Sigmoid colon (tissue), 4 donors: ENCODE measurements around the gene KCNH1.

Source experiments
- POLR2A ChIP-seq, 2 donors: fragments of 450-650 bp; IDR thresholded peaks; one replicate each; pipeline ENCODE4 v1.6.1; 2016; ENCODE audit warnings: antibody characterized with exemption in 2 of 2, mild to moderate bottlenecking in 2 of 2, moderate library complexity in 2 of 2
- POLR2AphosphoS5 ChIP-seq, 4 donors: sonication (generic); formaldehyde crosslinking; IDR thresholded peaks; one replicate each; pipeline ENCODE4 v1.6.1; 2017; ENCODE audit warnings: antibody characterized with exemption in 4 of 4
- TF ChIP-seq, protein P1 (sequence below), 4 experiments: fragments of 450-650 bp in 3 of 4; fragments of 200-600 bp in 1 of 4; IDR thresholded peaks; one replicate each; pipeline ENCODE4 v1.5.1; 2016 to 2019; ENCODE audit warnings: antibody characterized with exemption in 4 of 4, mild to moderate bottlenecking in 3 of 4, moderate library complexity in 2 of 4

DNA sequence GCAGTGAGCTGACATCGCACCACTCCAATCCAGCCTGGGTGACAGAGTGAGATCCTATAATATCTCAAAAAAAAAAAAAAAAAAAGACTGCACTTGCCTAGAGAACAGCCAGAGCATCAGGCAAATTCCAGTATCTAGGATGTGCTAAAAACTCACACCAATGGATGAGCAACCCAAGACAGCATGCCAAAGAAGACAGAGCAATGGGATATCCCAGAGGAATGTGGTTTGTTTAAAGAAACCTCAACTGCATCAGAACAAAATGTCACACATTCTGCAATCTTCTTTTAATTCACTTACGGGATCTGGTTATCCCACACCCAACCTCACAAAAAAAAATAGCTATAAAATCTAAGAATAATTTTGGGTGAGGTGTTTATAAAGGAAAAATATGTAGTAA, 7.3 kb downstream of the KCNH1 start:
- TF ChIP-seq, protein P1, sequence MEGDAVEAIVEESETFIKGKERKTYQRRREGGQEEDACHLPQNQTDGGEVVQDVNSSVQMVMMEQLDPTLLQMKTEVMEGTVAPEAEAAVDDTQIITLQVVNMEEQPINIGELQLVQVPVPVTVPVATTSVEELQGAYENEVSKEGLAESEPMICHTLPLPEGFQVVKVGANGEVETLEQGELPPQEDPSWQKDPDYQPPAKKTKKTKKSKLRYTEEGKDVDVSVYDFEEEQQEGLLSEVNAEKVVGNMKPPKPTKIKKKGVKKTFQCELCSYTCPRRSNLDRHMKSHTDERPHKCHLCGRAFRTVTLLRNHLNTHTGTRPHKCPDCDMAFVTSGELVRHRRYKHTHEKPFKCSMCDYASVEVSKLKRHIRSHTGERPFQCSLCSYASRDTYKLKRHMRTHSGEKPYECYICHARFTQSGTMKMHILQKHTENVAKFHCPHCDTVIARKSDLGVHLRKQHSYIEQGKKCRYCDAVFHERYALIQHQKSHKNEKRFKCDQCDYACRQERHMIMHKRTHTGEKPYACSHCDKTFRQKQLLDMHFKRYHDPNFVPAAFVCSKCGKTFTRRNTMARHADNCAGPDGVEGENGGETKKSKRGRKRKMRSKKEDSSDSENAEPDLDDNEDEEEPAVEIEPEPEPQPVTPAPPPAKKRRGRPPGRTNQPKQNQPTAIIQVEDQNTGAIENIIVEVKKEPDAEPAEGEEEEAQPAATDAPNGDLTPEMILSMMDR (IDR thresholded peaks at IDR 0.05) = no peak
- TF ChIP-seq POLR2AphosphoS5 (IDR thresholded peaks at IDR 0.05) (no peak), POLR2A (IDR thresholded peaks at IDR 0.05) (no peak)
